Measurements from ENCODE around the gene VIPR2.

DNA sequence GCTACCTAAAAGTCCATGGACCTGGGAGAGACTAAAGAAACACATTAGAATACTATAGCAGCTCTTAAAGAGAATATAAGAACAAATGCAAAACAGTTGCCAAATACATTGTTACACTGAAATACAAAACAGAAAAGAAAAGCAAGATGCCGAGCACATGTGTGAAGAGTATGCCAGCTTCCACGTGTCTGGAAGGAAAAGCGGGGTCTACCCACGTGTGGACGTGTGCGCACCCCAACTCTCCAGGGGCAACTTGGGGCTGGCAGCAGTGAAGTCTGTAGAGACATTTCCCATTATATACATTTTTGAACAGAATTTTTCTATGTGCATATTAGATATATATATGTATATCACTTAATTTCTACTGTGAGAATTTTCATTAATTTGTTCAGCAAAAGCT is 6.2 kb downstream of the VIPR2 start:
- TF ChIP-seq YY1 (IDR thresholded peaks at IDR 0.05; ENCODE audit: insufficient read depth, insufficient read length) (no peak), SUZ12 (IDR thresholded peaks at IDR 0.05; ENCODE audit: extremely low read depth, insufficient read depth, insufficient read length) (no peak)

All from NT2/D1 (cell line).